ENCODE data around the gene SRPRB.
A peak's percentile ranks its signal among the peaks of the same experiment; 100 is the strongest.

Gene SRPRB

GRCh38 chr3:133840767-133841166, 35.2 kb downstream of the SRPRB start:
- DNase-seq: no peak

DNA sequence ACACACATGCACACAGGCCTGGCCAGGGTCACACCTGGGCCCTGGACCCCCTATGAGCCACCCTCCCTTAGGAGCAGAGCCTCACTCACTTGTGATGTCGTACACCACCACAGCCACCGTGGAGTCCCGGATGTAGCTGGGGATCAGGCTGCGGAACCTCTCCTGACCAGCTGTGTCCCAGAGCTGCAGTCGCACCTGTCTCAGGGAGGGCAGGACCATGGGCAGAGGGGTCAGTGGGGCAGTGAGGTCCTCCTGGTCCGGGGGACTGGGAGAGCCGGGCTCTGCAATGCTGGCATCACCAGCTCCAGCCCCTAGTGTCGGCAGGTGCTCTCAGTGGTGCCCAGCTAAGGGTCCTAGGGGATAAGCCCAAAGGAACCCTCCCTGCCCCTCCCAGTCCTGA, 35.6 kb downstream of the SRPRB start:
- DNase-seq: no peak

DNA sequence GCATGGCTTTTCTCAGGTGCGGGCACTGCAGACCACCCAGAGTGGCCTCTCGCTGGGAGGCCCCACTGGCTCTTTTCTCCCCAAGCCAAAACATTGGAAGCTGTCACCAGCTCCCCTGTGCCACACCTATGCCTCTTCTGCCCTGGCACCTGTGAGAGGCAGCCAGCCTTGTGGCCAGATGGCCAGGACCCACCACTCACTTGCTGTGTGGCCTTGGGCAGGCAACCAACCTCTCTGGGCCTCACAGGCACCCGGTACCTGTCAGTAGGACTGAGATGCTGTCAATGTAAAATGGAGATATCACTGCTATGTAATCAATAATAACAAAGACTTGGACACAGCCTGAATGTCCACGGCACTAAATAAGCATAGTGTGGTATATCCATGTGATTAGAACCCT, 36.5 kb downstream of the SRPRB start:
- no peak for DNase-seq

- no peak for DNase-seq
These were observed 38.0 kb downstream of the SRPRB start for GRCh38 chr3:133843634-133844033.

- DNase-seq: no peak
These were observed 39.5 kb downstream of the SRPRB start for GRCh38 chr3:133845127-133845526.

DNA sequence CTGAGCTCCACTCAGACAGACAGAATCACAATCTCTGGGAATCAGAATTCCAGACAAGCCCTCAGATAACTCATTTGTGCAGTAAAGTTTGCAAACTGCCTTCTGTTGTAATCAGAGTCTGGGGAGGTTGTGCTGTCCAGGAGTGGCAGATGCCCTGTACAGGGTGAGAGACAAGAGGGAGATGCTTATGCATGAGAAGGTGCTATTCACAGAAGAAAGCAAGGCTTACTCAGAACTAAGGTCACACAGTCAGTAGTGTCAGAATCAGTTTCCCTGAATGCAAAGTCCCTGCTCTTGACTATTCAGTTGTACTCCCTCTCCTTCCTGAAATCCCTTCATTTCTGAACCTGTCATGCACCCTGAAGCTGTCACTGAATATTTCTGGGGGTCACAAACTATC, 43.7 kb downstream of the SRPRB start:
- DNase-seq: no peak

GRCh38 chr3:133850034-133850433, 44.4 kb downstream of the SRPRB start:
- no peak for DNase-seq

DNA sequence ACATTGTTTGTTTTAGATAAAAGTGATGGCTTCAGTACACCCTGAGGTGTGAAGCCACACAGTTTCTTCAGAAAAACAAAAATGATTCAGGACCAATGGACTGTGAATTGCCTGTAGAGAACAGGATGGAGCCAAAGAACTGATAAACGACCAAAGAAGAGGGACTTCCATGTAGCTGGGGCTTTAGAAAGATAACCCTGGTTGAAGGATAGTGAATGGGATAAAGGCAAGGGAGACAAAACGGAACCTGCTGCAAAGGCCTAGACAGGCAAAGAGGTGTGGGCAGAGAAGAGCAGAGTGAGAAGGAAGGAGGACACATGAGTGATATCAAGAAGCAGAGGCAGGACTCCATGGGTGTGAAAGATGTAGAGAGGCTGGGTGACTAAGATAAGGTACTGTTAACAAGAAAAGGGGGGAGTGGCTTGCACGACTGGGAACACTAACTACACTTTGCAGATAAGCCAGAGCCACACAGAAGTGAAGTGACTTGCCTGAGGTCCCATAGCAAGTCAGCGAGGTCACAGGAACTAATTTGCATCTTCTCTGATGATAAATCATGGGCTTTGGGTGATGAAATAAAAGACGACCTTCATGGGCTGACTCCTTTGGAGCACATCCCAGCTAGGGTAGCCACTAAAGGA, 45.8 kb downstream of the SRPRB start:
- DNase-seq: no peak

DNA sequence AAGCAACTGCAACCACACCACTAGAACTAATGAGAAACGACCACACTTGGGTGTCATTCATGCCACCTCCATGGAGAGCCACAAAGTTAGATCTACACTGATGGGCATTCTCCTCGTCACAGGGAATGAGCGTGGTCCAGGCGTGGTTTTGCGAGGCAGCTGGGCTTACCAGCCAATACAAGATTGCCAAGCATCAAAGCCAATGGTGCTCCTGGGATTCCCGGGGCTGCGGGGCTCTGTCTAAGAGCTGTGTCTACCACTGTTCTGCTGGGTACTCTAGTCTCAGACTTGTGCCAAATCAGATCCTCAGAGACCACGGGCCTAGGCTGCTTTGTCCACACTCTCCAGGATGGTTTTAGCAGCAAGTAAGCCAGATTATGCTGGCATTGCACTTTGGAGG, 46.3 kb downstream of the SRPRB start:
- no peak for DNase-seq

DNA sequence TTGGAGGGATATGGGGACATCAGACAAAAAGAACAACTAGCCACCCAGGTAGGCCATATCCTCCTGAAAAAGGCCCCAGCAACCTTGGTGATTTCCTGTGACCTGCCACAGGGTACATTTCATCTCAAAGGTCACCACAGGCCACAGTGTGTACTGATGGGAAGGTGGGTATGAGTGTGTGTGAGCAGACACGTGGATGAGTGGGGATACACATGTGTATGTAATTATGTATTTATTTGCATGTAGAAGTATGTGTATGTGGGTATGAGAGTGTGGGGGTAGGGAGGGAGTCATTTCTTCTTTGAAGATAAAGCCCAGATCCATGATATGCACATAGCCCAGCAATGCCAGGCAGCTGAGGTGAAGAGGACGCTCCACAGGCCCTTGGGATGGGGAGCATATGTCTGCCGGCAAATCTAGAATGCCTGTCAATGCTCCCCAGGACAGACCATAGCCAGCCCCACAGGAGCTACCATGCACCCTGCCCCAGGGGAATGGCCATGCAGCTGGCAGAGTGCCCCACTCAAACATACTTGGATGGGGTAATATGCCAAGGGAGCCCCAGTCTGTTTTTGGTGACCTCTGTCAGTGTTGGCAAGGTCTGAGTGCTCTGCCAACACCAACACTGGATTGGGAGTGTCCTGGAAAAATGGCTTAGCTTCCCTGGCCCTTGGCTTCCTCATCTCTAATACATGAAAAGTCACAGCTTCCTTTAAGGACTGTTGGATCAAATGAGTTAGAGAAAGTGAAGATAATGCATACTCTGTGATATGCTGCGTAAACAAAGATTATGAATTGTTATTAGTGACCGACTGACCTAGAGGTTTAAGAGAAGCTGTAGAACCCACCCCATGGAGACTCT, 47.7 kb downstream of the SRPRB start:
- DNase-seq: no peak

GRCh38 chr3:133853925-133854227, 48.3 kb downstream of the SRPRB start:
- DNase-seq: no peak

- DNase-seq: no peak
These were observed 48.8 kb downstream of the SRPRB start for GRCh38 chr3:133854264-133855001.

DNA sequence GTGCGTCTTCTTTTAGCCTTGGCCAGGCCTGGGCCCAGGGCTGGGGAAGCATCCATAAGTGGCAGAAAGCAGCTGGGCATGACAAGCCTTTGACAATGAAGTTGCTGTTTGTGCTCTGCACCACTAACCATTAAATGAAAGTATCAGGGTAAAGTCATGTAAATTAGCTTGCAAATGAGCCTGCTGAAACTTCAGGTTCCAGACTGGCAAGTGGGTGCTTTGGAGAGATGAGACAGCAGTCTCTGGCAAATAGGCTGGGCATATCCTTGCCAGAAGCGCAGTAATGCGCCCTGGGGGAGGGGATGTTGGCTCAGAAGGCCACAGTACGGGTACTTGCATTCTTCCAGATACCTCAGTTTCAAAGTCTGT, 49.4 kb downstream of the SRPRB start:
- peak in 50 of 58 donors; percentile 10 to 90 (median 48) for DNase-seq

DNA sequence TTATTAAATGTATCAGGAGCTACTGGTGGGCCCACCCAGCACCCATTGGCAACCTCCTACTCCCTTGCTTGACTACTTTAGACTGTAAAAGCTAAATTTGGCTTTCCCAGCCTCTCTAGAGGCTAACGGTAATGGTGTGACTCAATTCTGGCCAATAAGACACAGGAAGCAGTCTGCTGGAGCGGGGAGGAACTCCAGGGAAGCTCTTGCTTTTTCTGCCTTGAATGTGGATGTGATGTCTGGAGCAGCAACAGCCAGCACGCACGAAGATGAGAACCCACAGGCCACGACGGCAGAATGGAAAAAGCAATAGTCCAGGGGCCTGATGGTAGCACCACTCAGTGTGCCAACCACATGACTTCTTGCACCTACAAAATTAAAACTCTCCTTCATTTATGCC, 50.2 kb downstream of the SRPRB start:
- no peak for DNase-seq

GRCh38 chr3:133856316-133856715, 50.7 kb downstream of the SRPRB start:
- DNase-seq: no peak

DNA sequence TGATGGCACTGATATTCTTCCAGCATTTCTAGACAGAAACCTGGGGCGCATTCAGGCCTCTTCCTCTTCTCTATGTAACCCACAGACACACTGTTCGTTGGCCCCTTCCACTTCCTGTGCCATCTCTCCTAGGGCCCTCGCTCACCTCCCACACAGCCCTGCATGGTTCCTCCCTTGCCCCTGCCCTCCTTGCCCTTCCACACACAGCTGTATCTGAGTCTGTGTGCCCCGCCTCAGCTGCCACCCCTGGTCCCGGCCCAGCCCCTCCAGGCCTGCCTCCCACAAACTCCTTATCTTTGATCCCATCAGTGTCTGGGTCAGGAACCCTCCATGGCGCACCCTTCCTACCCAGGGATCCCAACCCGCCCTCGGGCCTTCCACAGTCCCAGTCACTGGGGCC, 52.2 kb downstream of the SRPRB start:
- DNase-seq: no peak

- DNase-seq: no peak
These were observed 54.0 kb downstream of the SRPRB start for GRCh38 chr3:133859381-133860234.

DNA sequence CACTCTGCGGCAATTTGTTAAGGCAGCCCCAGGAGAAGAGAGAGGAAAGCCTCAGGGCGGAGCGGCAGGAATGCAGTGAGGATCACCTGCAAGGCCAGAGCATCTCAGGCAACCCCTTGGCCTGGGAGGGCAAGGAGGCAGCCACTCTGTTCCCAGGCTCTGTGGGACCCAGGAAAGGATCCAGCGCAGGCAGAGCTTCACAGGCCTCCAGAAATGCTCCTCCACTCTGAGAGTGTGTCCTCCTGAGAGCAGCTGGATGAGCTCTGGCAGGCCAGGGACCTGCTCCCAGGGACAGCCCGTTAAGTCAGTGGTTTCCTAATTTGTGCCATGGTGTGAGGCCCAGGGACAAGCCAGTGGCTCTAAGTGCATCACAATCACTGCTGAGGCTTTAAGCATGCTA, 54.9 kb downstream of the SRPRB start:
- no peak for DNase-seq

GRCh38 chr3:133862161-133862560, 56.5 kb downstream of the SRPRB start:
- no peak for DNase-seq

DNA sequence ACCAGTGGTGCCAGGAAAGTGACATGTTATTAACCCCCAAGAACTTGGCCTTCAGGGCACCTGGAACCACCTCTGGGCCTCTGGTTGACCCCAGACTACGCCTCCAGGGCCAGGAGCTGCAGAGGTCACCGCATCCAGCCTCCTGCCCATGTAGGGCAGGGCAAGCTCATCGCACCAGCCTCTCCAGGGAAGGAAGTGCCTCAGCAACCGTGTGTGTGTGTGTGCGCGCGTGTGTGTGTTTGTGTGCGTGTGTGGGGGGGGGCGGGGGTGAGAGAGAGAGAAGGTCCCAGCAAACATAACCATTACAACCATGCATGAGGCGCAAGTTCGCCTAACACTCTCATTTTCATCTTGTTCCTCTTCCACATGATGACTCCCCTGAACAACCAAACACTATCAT, 58.3 kb downstream of the SRPRB start:
- DNase-seq: no peak

DNA sequence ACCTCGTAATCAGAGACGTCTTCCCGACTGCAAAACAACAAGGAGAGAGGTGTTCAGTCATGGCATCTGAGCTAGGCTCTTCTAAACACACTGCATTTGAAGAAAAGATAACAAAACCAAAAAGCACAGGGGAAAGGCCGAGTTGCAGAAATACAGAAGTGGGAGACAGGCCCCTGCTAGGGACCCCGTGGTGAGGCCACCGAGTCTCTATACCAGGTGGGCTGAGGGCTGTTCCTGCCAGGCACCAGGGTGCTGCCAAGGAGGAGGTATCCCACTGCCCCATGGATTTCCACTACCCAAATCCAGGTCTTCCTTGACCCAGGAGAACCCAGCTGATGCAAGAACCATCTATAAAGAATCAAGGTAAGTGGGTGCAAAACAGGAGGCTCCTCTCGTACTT, 59.0 kb downstream of the SRPRB start:
- no peak for DNase-seq

Data from anterior cingulate cortex (tissue), 58 donors.